GM12891 (cell line): ENCODE measurements around the gene TDRD1.

Experiments
- PAX5 ChIP-seq: IDR thresholded peaks from 2 replicates; pipeline ENCODE4 v1.6.1; 2011; ENCODE audit warnings: low read length, moderate library complexity, mild to moderate bottlenecking; ENCODE audit not compliant: insufficient read depth, severe bottlenecking
- POLR2A ChIP-seq: IDR thresholded peaks from 2 replicates; pipeline ENCODE4 v1.6.1; 2011; ENCODE audit warnings: low read depth, low read length, control low read depth
- POLR2AphosphoS5 ChIP-seq: IDR thresholded peaks from 2 replicates; pipeline ENCODE4 v1.6.1; 2011; ENCODE audit warnings: low read depth, low read length, control low read depth
- POU2F2 ChIP-seq: IDR thresholded peaks from 2 replicates; pipeline ENCODE4 v1.6.1; 2011; ENCODE audit warnings: low read depth, mild to moderate bottlenecking, control low read depth, low read length, moderate library complexity
- SPI1 ChIP-seq: IDR thresholded peaks from 2 replicates; pipeline ENCODE4 v1.6.1; 2011; ENCODE audit warnings: low read depth, low read length, control low read depth
- TAF1 ChIP-seq: IDR thresholded peaks from 2 replicates; pipeline ENCODE4 v1.6.1; 2011; ENCODE audit warnings: low read depth, low read length, control low read depth

- no peak for TF ChIP-seq POLR2AphosphoS5
- no peak for TF ChIP-seq POLR2A
- TF ChIP-seq SPI1: no peak
- no peak for TF ChIP-seq POU2F2
- TF ChIP-seq TAF1: no peak
- no peak for TF ChIP-seq PAX5
These were observed 99.7 kb downstream of the TDRD1 start for GRCh38 chr10:114278884-114279191.
